Midbrain (tissue), 1 donor: Measurements from ENCODE around the gene LUM.

ENCODE experiments used
- DNase-seq: peaks from one replicate; lab custom pipeline; 2025; lab: John Stamatoyannopoulos, UW

LUM gene

GRCh38 chr12:91074154-91074709 is 37.1 kb downstream of the LUM start:
- no peak for DNase-seq

- no peak for DNase-seq
These were observed 37.9 kb downstream of the LUM start for GRCh38 chr12:91073426-91073825.

GRCh38 chr12:91072931-91073330 is 38.4 kb downstream of the LUM start:
- DNase-seq: no peak

GRCh38 chr12:91070936-91071335 is 40.4 kb downstream of the LUM start:
- no peak for DNase-seq

- DNase-seq: no peak
These were observed 45.9 kb downstream of the LUM start for GRCh38 chr12:91065396-91065795.

- DNase-seq: no peak
These were observed 46.7 kb downstream of the LUM start for GRCh38 chr12:91064640-91065039.

GRCh38 chr12:91061091-91061490 is 50.2 kb downstream of the LUM start:
- no peak for DNase-seq

- no peak for DNase-seq
These were observed 52.1 kb downstream of the LUM start for GRCh38 chr12:91059211-91059610.

GRCh38 chr12:91058786-91059185 is 52.5 kb downstream of the LUM start:
- DNase-seq: no peak

GRCh38 chr12:91057368-91058165 is 53.7 kb downstream of the LUM start, which contains the start of gene KERA:
KERA (minus strand) TSS chr12:91058024; CDS start chr12:91056281, 1,743 bp downstream.
- no peak for DNase-seq

- no peak for DNase-seq
These were observed 54.8 kb downstream of the LUM start for GRCh38 chr12:91056488-91056887.

GRCh38 chr12:91055976-91056375 is 55.3 kb downstream of the LUM start:
- DNase-seq: no peak

GRCh38 chr12:91053951-91054715 is 57.2 kb downstream of the LUM start:
- no peak for DNase-seq
